ENCODE data around the gene ZDHHC9. TPM values are rescaled to one million over a fixed set of nuclear protein-coding genes. Genes with fewer than 3 reads are reported as not detected.

The ZDHHC9 gene
- total RNA-seq, 2 experiments from 2014 or later: 10.4 to 11.1 TPM

- POLR2A ChIA-PET: interaction anchor here (0.6 to 5.4 kb wide), 3 partner anchors 10 to 1965 kb away, joined by 3 to 56 read pairs (median 33); no protein-coding TSS in a partner anchor
- H3K4me3 Mint-ChIP-seq: peak overlapping the region; percentile 83
- no peaks in the 10 kb centered on the region for H3K9me3 Mint-ChIP-seq
- ATAC-seq: no peak
- H3K27ac Mint-ChIP-seq: peak overlapping the region; percentile 92
- CTCF ChIA-PET: interaction anchor here (1.8 to 2.4 kb wide), 4 partner anchors 29 to 58 kb away, joined by 4 to 11 read pairs (median 6); no protein-coding TSS in a partner anchor
- peaks cover 78% of the 10 kb centered on the region for H3K36me3 Mint-ChIP-seq (ENCODE audit: low read depth)
- DNase-seq: no peak
- intact Hi-C loops (cut with micrococcal nuclease): loop anchor here (5.0 to 10.0 kb wide), 2 partner anchors 37 to 120 kb away; partner anchors contain the start of gene UTP14A
- no peak for TF ChIP-seq CTCF (IDR thresholded peaks at IDR 0.05)
- peaks cover 46% of the 10 kb centered on the region for H3K4me1 Mint-ChIP-seq (ENCODE audit: low read depth)
- H3K27me3 Mint-ChIP-seq: no peaks in the 10 kb centered on the region
Measured at GRCh38 chrX:129784371-129784770, 59.3 kb downstream of the ZDHHC9 start.

- no peaks in the 10 kb centered on the region for H3K9me3 Mint-ChIP-seq
- peak; percentile 49 for DNase-seq
- intact Hi-C loops (cut with micrococcal nuclease): loop anchor here (5.0 to 10.0 kb wide), 2 partner anchors 36 to 121 kb away; partner anchors contain the start of gene UTP14A
- ChIA-PET POLR2A (interaction anchor here (0.9 to 5.6 kb wide), 5 partner anchors 11 to 24 kb away, joined by 4 to 56 read pairs (median 33); no protein-coding TSS in a partner anchor), CTCF (interaction anchor here (2.1 to 2.4 kb wide), 3 partner anchors 27 to 57 kb away, joined by 6 to 11 read pairs (median 7); no protein-coding TSS in a partner anchor)
- peak overlapping the region; percentile 83 for H3K4me3 Mint-ChIP-seq
- H3K27me3 Mint-ChIP-seq: no peaks in the 10 kb centered on the region
- peaks cover 78% of the 10 kb centered on the region for H3K36me3 Mint-ChIP-seq (ENCODE audit: low read depth)
- peak overlapping the region; percentile 92 for H3K27ac Mint-ChIP-seq
- TF ChIP-seq CTCF (IDR thresholded peaks at IDR 0.05): no peak
- H3K4me1 Mint-ChIP-seq (ENCODE audit: low read depth): peaks cover 52% of the 10 kb centered on the region
- ATAC-seq: no peak
Measured at GRCh38 chrX:129783291-129783713, 60.4 kb downstream of the ZDHHC9 start.

- ATAC-seq (no peak), DNase-seq (no peak)
- ChIA-PET POLR2A (interaction anchor here (2.8 to 5.6 kb wide), 4 partner anchors 11 to 23 kb away, joined by 15 to 56 read pairs (median 34); no protein-coding TSS in a partner anchor), CTCF (interaction anchor here (1.7 to 2.4 kb wide), 3 partner anchors 27 to 56 kb away, joined by 6 to 11 read pairs (median 6); no protein-coding TSS in a partner anchor)
- intact Hi-C loops (cut with micrococcal nuclease): loop anchor here (5.0 to 10.0 kb wide), 2 partner anchors 35 to 122 kb away; partner anchors contain the start of gene UTP14A
- H3K9me3 Mint-ChIP-seq: no peaks in the 10 kb centered on the region
- no peaks in the 10 kb centered on the region for H3K27me3 Mint-ChIP-seq
- peaks cover 76% of the 10 kb centered on the region for H3K36me3 Mint-ChIP-seq (ENCODE audit: low read depth)
- peaks cover 54% of the 10 kb centered on the region for H3K4me1 Mint-ChIP-seq (ENCODE audit: low read depth)
- peak overlapping the region; percentile 83 for H3K4me3 Mint-ChIP-seq
- TF ChIP-seq CTCF (IDR thresholded peaks at IDR 0.05): no peak
- H3K27ac Mint-ChIP-seq: peak overlapping the region; percentile 92
Measured at GRCh38 chrX:129782706-129783105, 61.0 kb downstream of the ZDHHC9 start.

- ChIA-PET POLR2A (interaction anchor here (0.7 to 5.6 kb wide), 6 partner anchors 12 to 29 kb away, joined by 3 to 56 read pairs (median 26); no protein-coding TSS in a partner anchor), CTCF (interaction anchor here (0.5 to 2.1 kb wide), 10 partner anchors 16 to 103 kb away, joined by 3 to 11 read pairs (median 4); no protein-coding TSS in a partner anchor)
- Mint-ChIP-seq H3K27ac (peak overlapping the region; percentile 92), H3K4me1 (ENCODE audit: low read depth) (peaks cover 48% of the 10 kb centered on the region), H3K27me3 (no peaks in the 10 kb centered on the region), H3K36me3 (ENCODE audit: low read depth) (peaks cover 69% of the 10 kb centered on the region), H3K4me3 (peak overlapping the region; percentile 83), H3K9me3 (no peaks in the 10 kb centered on the region)
- TF ChIP-seq CTCF (IDR thresholded peaks at IDR 0.05): no peak
- peak; percentile 10 for ATAC-seq
- intact Hi-C loops (cut with micrococcal nuclease): loop anchor here (5.0 to 10.0 kb wide), 2 partner anchors 35 to 123 kb away; partner anchors contain the start of gene UTP14A
- peak; percentile 54 for DNase-seq
Measured at GRCh38 chrX:129781680-129782495, 61.8 kb downstream of the ZDHHC9 start.

Measured in activated CD8-positive, alpha-beta T cell treated with anti-CD3 and anti-CD28 coated beads for 36 hours (primary cell).